ENCODE data around the gene COL16A1. TPM values are rescaled to one million over a fixed set of nuclear protein-coding genes. Genes with fewer than 3 reads are reported as not detected.

The COL16A1 gene
- total RNA-seq, 1 donor from 2014 or later, result 339 TPM

DNA sequence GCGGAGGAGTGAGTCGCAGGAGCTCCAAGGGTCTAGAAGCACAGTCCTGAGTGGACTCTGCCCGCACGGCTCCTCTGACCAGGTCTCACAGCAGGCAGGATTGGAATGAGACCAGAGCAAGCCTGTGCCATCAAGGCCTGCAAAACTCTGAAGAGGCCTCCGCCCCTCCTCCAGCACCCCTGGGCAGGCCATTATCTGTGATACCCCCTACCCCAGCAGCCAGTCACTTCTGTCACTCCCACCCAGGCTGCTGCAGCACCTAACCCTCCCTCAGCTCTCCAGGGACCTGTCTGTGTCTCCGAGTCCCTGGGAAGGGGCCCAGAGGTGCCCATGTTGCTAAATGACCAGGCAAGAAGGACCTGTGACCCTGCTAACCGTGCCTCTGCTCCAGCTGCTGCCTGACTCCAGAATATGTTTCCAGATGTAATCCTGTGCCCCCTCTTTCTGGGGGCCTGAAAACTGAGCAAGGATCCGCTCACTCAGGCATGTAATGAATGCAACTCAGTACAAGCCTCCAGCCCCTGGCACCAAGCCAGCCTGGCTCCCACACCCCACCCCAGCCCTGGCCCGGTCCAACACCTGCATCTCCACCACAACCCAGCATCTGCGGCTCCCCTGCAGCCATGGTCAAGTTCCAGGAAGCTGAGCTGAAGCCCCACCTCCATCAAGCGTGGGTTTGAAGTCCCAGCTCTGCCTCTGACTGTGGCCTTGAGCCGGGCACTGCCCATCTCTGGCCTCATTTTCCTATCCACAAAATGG is 22.1 kb upstream of the COL16A1 start:
- TF ChIP-seq, protein P1, sequence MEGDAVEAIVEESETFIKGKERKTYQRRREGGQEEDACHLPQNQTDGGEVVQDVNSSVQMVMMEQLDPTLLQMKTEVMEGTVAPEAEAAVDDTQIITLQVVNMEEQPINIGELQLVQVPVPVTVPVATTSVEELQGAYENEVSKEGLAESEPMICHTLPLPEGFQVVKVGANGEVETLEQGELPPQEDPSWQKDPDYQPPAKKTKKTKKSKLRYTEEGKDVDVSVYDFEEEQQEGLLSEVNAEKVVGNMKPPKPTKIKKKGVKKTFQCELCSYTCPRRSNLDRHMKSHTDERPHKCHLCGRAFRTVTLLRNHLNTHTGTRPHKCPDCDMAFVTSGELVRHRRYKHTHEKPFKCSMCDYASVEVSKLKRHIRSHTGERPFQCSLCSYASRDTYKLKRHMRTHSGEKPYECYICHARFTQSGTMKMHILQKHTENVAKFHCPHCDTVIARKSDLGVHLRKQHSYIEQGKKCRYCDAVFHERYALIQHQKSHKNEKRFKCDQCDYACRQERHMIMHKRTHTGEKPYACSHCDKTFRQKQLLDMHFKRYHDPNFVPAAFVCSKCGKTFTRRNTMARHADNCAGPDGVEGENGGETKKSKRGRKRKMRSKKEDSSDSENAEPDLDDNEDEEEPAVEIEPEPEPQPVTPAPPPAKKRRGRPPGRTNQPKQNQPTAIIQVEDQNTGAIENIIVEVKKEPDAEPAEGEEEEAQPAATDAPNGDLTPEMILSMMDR (IDR thresholded peaks at IDR 0.05), result no peak
- intact Hi-C loops (cut with DNase I), result no loop called here
- no peaks in the 10 kb centered on the region for H3K4me1 ChIP-seq
- no peak overlapping the region for H3K27ac ChIP-seq
- DNase-seq (ENCODE audit: low spot score in 2 of 2), result no peak
- H3K9me3 ChIP-seq, result no peaks in the 10 kb centered on the region
- H3K27me3 ChIP-seq, result no peaks in the 10 kb centered on the region
- H3K4me3 ChIP-seq, result no peak overlapping the region
- no peaks in the 10 kb centered on the region for H3K36me3 ChIP-seq

- intact Hi-C loops (cut with DNase I), result no loop called here
- H3K9me3 ChIP-seq, result no peaks in the 10 kb centered on the region
- H3K4me1 ChIP-seq, result no peaks in the 10 kb centered on the region
- no peak overlapping the region for H3K4me3 ChIP-seq
- DNase-seq (ENCODE audit: low spot score in 2 of 2), result no peak
- H3K36me3 ChIP-seq, result no peaks in the 10 kb centered on the region
- TF ChIP-seq, protein P1 (IDR thresholded peaks at IDR 0.05), result no peak
- H3K27me3 ChIP-seq, result no peaks in the 10 kb centered on the region
- no peak overlapping the region for H3K27ac ChIP-seq
These were observed 21.3 kb upstream of the COL16A1 start for GRCh38 chr1:31725134-31725533.

GRCh38 chr1:31723828-31724359 is 20.1 kb upstream of the COL16A1 start:
- no peak overlapping the region for H3K27ac ChIP-seq
- H3K9me3 ChIP-seq, result no peaks in the 10 kb centered on the region
- H3K4me3 ChIP-seq, result no peak overlapping the region
- TF ChIP-seq, protein P1 (IDR thresholded peaks at IDR 0.05), result no peak
- H3K27me3 ChIP-seq, result no peaks in the 10 kb centered on the region
- DNase-seq (ENCODE audit: low spot score in 2 of 2), result no peak
- H3K4me1 ChIP-seq, result no peaks in the 10 kb centered on the region
- H3K36me3 ChIP-seq, result no peaks in the 10 kb centered on the region
- intact Hi-C loops (cut with DNase I), result no loop called here

DNA sequence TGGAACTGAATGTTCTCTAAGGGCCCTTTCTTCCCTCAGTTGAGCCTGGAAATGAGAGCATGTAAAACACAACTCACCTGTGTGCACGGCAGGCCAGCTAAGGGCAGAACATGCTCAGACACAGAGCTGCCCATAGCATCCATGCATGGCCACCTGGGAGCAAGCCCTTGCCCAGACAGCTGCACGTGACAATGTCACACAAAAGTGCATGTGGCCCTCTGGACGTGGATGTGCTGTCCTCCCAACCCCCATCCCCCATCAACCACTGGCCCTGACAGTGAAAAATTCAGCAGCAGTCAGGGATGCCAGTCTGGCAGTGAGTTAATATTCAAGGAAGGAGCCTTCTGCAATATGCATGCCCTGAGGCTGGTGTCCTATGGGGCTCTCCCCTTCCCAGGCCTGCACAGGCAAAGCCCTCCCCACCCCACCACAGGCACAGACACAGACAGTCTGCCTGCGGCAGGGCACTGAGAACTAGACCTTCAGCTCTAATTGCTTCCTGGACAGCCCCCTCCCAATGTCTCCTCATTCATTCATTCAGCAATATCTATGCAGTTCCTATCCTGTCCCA is 14.6 kb upstream of the COL16A1 start:
- intact Hi-C loops (cut with DNase I), result loop anchor here (5.0 kb wide), 2 partner anchors 244 to 344 kb away; no protein-coding TSS in a partner anchor
- no peak for DNase-seq (ENCODE audit: low spot score in 2 of 2)
- H3K9me3 ChIP-seq, result no peaks in the 10 kb centered on the region
- H3K27me3 ChIP-seq, result no peaks in the 10 kb centered on the region
- H3K4me3 ChIP-seq, result no peak overlapping the region
- H3K27ac ChIP-seq, result no peak overlapping the region
- peaks cover 9 to 19% of the 10 kb centered on the region in 2 donors for H3K4me1 ChIP-seq
- no peaks in the 10 kb centered on the region for H3K36me3 ChIP-seq
- TF ChIP-seq, protein P1 (IDR thresholded peaks at IDR 0.05), result no peak

GRCh38 chr1:31717341-31717740 is 13.5 kb upstream of the COL16A1 start:
- Histone ChIP-seq H3K27me3 (no peaks in the 10 kb centered on the region), H3K4me1 (peaks cover 14 to 28% of the 10 kb centered on the region in 2 donors), H3K4me3 (no peak overlapping the region), H3K9me3 (no peaks in the 10 kb centered on the region), H3K36me3 (no peaks in the 10 kb centered on the region), H3K27ac (no peak overlapping the region)
- TF ChIP-seq, protein P1 (IDR thresholded peaks at IDR 0.05), result no peak
- intact Hi-C loops (cut with DNase I), result loop anchor here (5.0 kb wide), 2 partner anchors 245 to 345 kb away; no protein-coding TSS in a partner anchor
- DNase-seq (ENCODE audit: low spot score in 2 of 2), result no peak
